Vagina (tissue), 2 donors: ENCODE results near the gene FBXO24. TPM values are rescaled to one million over a fixed set of nuclear protein-coding genes. Genes with fewer than 3 reads are reported as not detected.
A peak's percentile ranks its signal among the peaks of the same experiment; 100 is the strongest.

Experiments used
- DNase-seq, 2 donors: peaks; one replicate each; pipeline ENCODE4 v3.0.0-alpha.2; 2017; ENCODE audit errors: extremely low spot score in 2 of 2
- H3K27ac ChIP-seq: fragments of 200-600 bp; sonication (generic); one replicate; pipeline ENCODE4 v1.5.1; 2019
- H3K27me3 ChIP-seq: fragments of 200-600 bp; sonication (generic); one replicate; pipeline ENCODE4 v1.5.1; 2019
- H3K36me3 ChIP-seq, 2 donors: fragments of 200-600 bp; sonication (generic); one replicate each; pipeline ENCODE4 v1.5.1; 2017 to 2019
- H3K4me1 ChIP-seq: fragments of 200-600 bp; sonication (generic); one replicate; pipeline ENCODE4 v1.5.1; 2019
- H3K4me3 ChIP-seq, 2 donors: fragments of 200-600 bp; sonication (generic); 1 replicate in 1 of 2; 2 replicates in 1 of 2; pipeline ENCODE4 v1.5.1; 2016 to 2019
- H3K9me3 ChIP-seq: fragments of 200-600 bp; sonication (generic); one replicate; pipeline ENCODE4 v1.5.1; 2019
- POLR2A ChIP-seq, 2 donors: fragments of 450-650 bp; IDR thresholded peaks; one replicate each; pipeline ENCODE4 v1.6.1; 2017; ENCODE audit warnings: antibody characterized with exemption in 2 of 2, mild to moderate bottlenecking in 2 of 2, moderate library complexity in 2 of 2
- POLR2AphosphoS5 ChIP-seq, 2 donors: sonication (generic); formaldehyde crosslinking; IDR thresholded peaks; one replicate each; pipeline ENCODE4 v1.9.0; 2017; ENCODE audit warnings: antibody characterized with exemption in 2 of 2, mild to moderate bottlenecking in 2 of 2, low read depth in 1 of 2; ENCODE audit not compliant: insufficient read depth in 1 of 2
- intact Hi-C: fragments of 100-400 bp; cut with DNase I; formaldehyde crosslinking; loops from one replicate; pipeline ENCODE4 v1.15.1; 2023
- total RNA-seq: library from RNA; depleted of rRNA; stranded (reverse); fragments of >200 nt; gene quantifications from one replicate; pipeline ENCODE4 v1.2.3, GENCODE V29; 2016
- TF ChIP-seq, protein P1 (sequence below), 3 experiments: fragments of 450-650 bp in 2 of 3; fragments of 200-600 bp in 1 of 3; sonication (generic) in 1 of 3; IDR thresholded peaks; one replicate each; pipeline ENCODE4 v1.5.1; 2017 to 2019; ENCODE audit warnings: antibody characterized with exemption in 3 of 3, mild to moderate bottlenecking in 2 of 3, moderate library complexity in 2 of 3

Gene FBXO24
- total RNA-seq, 1 donor from 2014 or later, result 0.98 TPM

DNA sequence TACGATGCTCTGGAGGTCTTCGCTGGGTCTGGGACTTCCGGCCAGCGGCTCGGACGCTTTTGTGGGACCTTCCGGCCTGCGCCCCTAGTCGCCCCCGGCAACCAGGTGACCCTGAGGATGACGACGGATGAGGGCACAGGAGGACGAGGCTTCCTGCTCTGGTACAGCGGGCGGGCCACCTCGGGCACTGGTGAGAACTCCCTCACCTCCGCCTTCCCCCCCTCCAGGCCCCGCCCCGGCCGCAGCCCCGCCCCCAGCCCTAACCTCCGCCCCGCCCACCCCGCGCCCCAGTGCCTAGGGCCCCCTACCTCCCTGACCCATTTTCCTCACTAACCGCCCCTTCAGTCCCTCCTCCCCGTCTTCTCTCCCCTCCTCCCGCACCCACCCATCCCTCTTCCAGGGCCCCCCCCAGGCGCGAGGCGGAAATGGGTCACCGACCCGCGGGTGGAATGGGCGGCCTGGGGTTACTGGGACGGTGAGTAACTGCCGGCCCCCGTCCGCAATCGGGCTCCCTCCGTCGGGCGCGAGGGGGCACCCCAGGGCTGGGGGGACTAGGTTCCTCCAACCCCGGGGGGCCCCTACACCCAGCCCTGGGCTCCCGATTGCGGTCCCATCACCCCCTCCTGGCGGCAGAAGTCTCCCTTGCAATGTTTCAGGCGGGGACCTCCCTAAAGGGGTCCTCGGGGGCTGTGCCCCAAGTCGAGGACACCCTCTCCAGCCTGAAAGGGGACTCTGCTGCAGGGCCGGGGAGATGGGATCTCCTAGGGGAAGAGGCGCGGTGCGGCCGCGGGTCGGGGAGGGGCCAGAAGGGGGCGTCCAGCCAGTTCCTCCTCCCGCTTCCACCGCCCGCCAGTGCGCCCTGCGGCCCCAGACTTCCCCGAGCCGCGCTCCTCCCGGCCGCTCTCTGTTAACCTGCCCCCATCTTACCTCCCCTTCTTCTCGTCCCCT lies 18.2 kb downstream of the FBXO24 start:
- no peaks in the 10 kb centered on the region for H3K36me3 ChIP-seq
- intact Hi-C loops, result loop anchor here (5.0 kb wide), 2 partner anchors 73 to 88 kb away; partner anchors contain the start of gene GIGYF1

GRCh38 chr7:100604976-100605911 lies 19.1 kb downstream of the FBXO24 start:
- TF ChIP-seq POLR2A (IDR thresholded peaks at IDR 0.05) (no peak), POLR2AphosphoS5 (IDR thresholded peaks at IDR 0.05; ENCODE audit: insufficient read depth in 1 of 2, low read depth in 1 of 2) (no peak)
- TF ChIP-seq, protein P1, sequence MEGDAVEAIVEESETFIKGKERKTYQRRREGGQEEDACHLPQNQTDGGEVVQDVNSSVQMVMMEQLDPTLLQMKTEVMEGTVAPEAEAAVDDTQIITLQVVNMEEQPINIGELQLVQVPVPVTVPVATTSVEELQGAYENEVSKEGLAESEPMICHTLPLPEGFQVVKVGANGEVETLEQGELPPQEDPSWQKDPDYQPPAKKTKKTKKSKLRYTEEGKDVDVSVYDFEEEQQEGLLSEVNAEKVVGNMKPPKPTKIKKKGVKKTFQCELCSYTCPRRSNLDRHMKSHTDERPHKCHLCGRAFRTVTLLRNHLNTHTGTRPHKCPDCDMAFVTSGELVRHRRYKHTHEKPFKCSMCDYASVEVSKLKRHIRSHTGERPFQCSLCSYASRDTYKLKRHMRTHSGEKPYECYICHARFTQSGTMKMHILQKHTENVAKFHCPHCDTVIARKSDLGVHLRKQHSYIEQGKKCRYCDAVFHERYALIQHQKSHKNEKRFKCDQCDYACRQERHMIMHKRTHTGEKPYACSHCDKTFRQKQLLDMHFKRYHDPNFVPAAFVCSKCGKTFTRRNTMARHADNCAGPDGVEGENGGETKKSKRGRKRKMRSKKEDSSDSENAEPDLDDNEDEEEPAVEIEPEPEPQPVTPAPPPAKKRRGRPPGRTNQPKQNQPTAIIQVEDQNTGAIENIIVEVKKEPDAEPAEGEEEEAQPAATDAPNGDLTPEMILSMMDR (IDR thresholded peaks at IDR 0.05), result no peak
- Histone ChIP-seq H3K4me3 (peak overlapping the region; percentile 74 to 86), H3K27ac (peak overlapping the region; percentile 93), H3K27me3 (no peaks in the 10 kb centered on the region), H3K4me1 (peaks cover 26% of the 10 kb centered on the region), H3K9me3 (no peaks in the 10 kb centered on the region), H3K36me3 (no peaks in the 10 kb centered on the region)
- no peak for DNase-seq
- intact Hi-C loops, result loop anchor here (5.0 kb wide), 2 partner anchors 72 to 87 kb away; partner anchors contain the start of gene GIGYF1

More for the DNA sequence above, 18.2 kb downstream of the FBXO24 start:
- H3K9me3 ChIP-seq, result no peaks in the 10 kb centered on the region
- no peak for DNase-seq
- H3K27me3 ChIP-seq, result no peaks in the 10 kb centered on the region
- peak overlapping the region; percentile 74 to 86 for H3K4me3 ChIP-seq
- TF ChIP-seq POLR2AphosphoS5 (IDR thresholded peaks at IDR 0.05; ENCODE audit: insufficient read depth in 1 of 2, low read depth in 1 of 2) (peak in 1 of 2 donors; percentile 97), POLR2A (IDR thresholded peaks at IDR 0.05) (peak in 1 of 2 donors; percentile 83)
- TF ChIP-seq, protein P1 (IDR thresholded peaks at IDR 0.05), result no peak
- H3K27ac ChIP-seq, result peak overlapping the region; percentile 93
- peaks cover 26% of the 10 kb centered on the region for H3K4me1 ChIP-seq

- no peaks in the 10 kb centered on the region for H3K9me3 ChIP-seq
- TF ChIP-seq POLR2AphosphoS5 (IDR thresholded peaks at IDR 0.05; ENCODE audit: insufficient read depth in 1 of 2, low read depth in 1 of 2), result no peak
- no peak for TF ChIP-seq POLR2A (IDR thresholded peaks at IDR 0.05)
- TF ChIP-seq, protein P1 (IDR thresholded peaks at IDR 0.05), result no peak
- no peak overlapping the region for H3K4me3 ChIP-seq
- peaks cover 26% of the 10 kb centered on the region for H3K4me1 ChIP-seq
- no peaks in the 10 kb centered on the region for H3K36me3 ChIP-seq
- DNase-seq, result no peak
- H3K27me3 ChIP-seq, result no peaks in the 10 kb centered on the region
- H3K27ac ChIP-seq, result no peak overlapping the region
- intact Hi-C loops, result no loop called here
Measured at GRCh38 chr7:100606313-100606712, 20.2 kb downstream of the FBXO24 start.

GRCh38 chr7:100607111-100607510 lies 21.0 kb downstream of the FBXO24 start:
- Histone ChIP-seq H3K36me3 (no peaks in the 10 kb centered on the region), H3K9me3 (no peaks in the 10 kb centered on the region), H3K4me1 (peaks cover 26% of the 10 kb centered on the region), H3K4me3 (no peak overlapping the region), H3K27ac (no peak overlapping the region), H3K27me3 (no peaks in the 10 kb centered on the region)
- intact Hi-C loops, result no loop called here
- TF ChIP-seq POLR2A (IDR thresholded peaks at IDR 0.05) (no peak), POLR2AphosphoS5 (IDR thresholded peaks at IDR 0.05; ENCODE audit: insufficient read depth in 1 of 2, low read depth in 1 of 2) (no peak)
- TF ChIP-seq, protein P1 (IDR thresholded peaks at IDR 0.05), result no peak
- no peak for DNase-seq
